HEK293T (cell line): ENCODE data around the gene DCP2.

ENCODE experiments used
- ARNT ChIP-seq: fragments of 450-650 bp; IDR thresholded peaks from 2 replicates; pipeline ENCODE4 v1.6.1; 2017; ENCODE audit warnings: mild to moderate bottlenecking
- BHLHE40 ChIP-seq: fragments of 450-650 bp; IDR thresholded peaks from 2 replicates; pipeline ENCODE4 v1.6.1; 2016; ENCODE audit warnings: mild to moderate bottlenecking, moderate library complexity, borderline replicate concordance
- ELF4 ChIP-seq: fragments of 450-650 bp; IDR thresholded peaks from 2 replicates; pipeline ENCODE4 v1.6.1; 2017; ENCODE audit warnings: antibody characterized with exemption
- FOXA1 ChIP-seq: fragments of 450-650 bp; IDR thresholded peaks from 2 replicates; pipeline ENCODE4 v1.6.1; 2016; ENCODE audit warnings: mild to moderate bottlenecking
- FOXK2 ChIP-seq: fragments of 450-650 bp; IDR thresholded peaks from 2 replicates; pipeline ENCODE4 v1.6.1; 2016; ENCODE audit warnings: mild to moderate bottlenecking
- FOXM1 ChIP-seq: fragments of 450-650 bp; IDR thresholded peaks from 2 replicates; pipeline ENCODE4 v1.6.1; 2017; ENCODE audit warnings: mild to moderate bottlenecking, borderline replicate concordance
- L3MBTL2 ChIP-seq: fragments of 450-650 bp; conservative IDR thresholded peaks from 2 replicates; pipeline ENCODE4 v1.6.1; 2016; ENCODE audit warnings: mild to moderate bottlenecking
- LEF1 ChIP-seq: fragments of 450-650 bp; IDR thresholded peaks from 2 replicates; pipeline ENCODE4 v1.6.1; 2017; ENCODE audit warnings: mild to moderate bottlenecking, borderline replicate concordance
- SP1 ChIP-seq: fragments of 450-650 bp; IDR thresholded peaks from 2 replicates; pipeline ENCODE4 v1.6.1; 2017
- SUZ12 ChIP-seq: fragments of 450-650 bp; IDR thresholded peaks from 2 replicates; pipeline ENCODE4 v1.6.1; 2016; ENCODE audit warnings: mild to moderate bottlenecking
- TARDBP ChIP-seq: fragments of 450-650 bp; IDR thresholded peaks from 2 replicates; pipeline ENCODE4 v1.6.1; 2016
- ZNF384 ChIP-seq: fragments of 450-650 bp; IDR thresholded peaks from 2 replicates; pipeline ENCODE4 v1.6.1; 2016

GRCh38 chr5:113036321-113036720, 59.7 kb downstream of the DCP2 start:
- TF ChIP-seq FOXM1: no peak
- no peak for TF ChIP-seq FOXA1
- no peak for TF ChIP-seq TARDBP
- no peak for TF ChIP-seq SP1
- no peak for TF ChIP-seq ARNT
- TF ChIP-seq SUZ12: no peak
- no peak for TF ChIP-seq BHLHE40
- no peak for TF ChIP-seq ZNF384
- TF ChIP-seq L3MBTL2: no peak
- no peak for TF ChIP-seq ELF4
- TF ChIP-seq FOXK2: no peak
- no peak for TF ChIP-seq LEF1
